ENCODE measurements around the gene CXCL11. TPM values are rescaled to one million over a fixed set of nuclear protein-coding genes. Genes with fewer than 3 reads are reported as not detected.

The CXCL11 gene
- polyA plus RNA-seq, 2 of the 4 experiments (the other 2 are of a cell fraction) = not detected

DNA sequence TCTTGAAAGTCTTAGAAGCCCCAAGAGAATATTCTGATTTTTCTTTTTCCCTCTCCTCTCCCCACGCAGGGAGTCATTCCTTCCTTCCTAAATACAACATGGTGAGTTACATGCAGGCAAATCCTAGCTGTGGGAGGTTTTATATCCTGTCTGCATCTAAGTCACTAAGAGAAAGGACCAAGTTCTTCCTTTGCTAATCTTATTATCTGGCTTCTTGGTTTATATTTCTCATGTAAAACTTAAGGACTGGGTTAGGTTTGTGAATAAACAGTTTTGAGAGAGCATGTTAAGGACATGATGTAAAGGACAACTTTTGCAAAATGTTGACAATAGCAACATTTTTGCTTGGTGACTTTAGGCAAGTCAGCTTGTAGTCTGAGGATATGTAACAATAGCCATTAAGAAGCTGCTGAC, 23.5 kb downstream of the CXCL11 start:
- H3K4me1 ChIP-seq = no peaks in the 10 kb centered on the region
- no peak overlapping the region for H3K27ac ChIP-seq
- DNase-seq (ENCODE audit: low read depth in 1 of 2, low spot score in 1 of 2) = no peak
- ATAC-seq = no peak
- WGBS (ENCODE audit: missing lambda C conversion rate) = 4% methylated on average over 1 of the region's 1 CpG
- ChIA-PET CTCF (no interaction called here), POLR2A (no interaction called here)
- H3K9me3 ChIP-seq = no peaks in the 10 kb centered on the region
- no peak for FAIRE-seq
- TF ChIP-seq JUNB (IDR thresholded peaks at IDR 0.05) (no peak), HOXB13 (CRISPR knock-in tag; IDR thresholded peaks at IDR 0.05; ENCODE audit: low read depth) (no peak), ZC3H11A (IDR thresholded peaks at IDR 0.05) (no peak)
- TF ChIP-seq, protein P1, sequence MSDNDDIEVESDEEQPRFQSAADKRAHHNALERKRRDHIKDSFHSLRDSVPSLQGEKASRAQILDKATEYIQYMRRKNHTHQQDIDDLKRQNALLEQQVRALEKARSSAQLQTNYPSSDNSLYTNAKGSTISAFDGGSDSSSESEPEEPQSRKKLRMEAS (IDR thresholded peaks at IDR 0.05) = no peak
- TF ChIP-seq, protein P2, sequence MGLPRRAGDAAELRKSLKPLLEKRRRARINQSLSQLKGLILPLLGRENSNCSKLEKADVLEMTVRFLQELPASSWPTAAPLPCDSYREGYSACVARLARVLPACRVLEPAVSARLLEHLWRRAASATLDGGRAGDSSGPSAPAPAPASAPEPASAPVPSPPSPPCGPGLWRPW (IDR thresholded peaks at IDR 0.05) = no peak
- TF ChIP-seq, protein P3, sequence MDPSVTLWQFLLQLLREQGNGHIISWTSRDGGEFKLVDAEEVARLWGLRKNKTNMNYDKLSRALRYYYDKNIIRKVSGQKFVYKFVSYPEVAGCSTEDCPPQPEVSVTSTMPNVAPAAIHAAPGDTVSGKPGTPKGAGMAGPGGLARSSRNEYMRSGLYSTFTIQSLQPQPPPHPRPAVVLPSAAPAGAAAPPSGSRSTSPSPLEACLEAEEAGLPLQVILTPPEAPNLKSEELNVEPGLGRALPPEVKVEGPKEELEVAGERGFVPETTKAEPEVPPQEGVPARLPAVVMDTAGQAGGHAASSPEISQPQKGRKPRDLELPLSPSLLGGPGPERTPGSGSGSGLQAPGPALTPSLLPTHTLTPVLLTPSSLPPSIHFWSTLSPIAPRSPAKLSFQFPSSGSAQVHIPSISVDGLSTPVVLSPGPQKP (IDR thresholded peaks at IDR 0.05; ENCODE audit: low read depth, low read length) = no peak
- no peak overlapping the region for H3K4me3 ChIP-seq
- H3K4me2 ChIP-seq = no peak overlapping the region

DNA sequence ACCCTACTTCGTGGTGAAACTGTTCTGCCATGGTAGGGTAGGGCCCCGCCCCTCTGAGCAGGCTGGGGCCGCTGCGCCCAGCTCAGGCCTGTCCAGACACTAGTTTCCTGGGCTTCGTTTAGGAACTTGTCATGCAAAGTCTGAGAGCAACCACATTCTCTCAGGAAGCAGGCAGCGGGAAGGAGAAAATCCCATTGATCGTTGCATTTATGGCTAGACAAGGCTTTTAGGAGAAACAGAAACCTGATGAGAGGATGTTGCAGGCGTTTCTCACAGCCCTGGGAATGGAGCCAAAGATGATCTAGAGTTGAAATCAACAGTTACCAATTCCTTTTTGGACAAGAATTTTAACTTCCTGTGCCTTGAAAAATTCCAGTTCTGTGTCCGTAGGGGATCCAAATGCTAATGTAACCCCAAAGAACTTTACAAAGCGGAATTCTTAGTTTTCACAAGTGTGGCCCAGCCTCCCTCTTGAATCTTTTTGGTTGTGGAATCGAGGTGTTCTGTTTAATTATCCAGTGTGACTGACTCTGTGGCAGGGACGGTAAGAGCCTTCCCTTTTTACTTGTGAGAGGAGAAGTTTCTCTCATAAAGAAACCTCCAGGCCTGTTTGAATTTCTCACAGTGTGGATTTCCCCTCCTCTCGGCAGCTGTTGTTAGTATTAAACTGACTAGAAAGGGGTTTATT, 24.0 kb downstream of the CXCL11 start:
- Histone ChIP-seq H3K4me1 (no peaks in the 10 kb centered on the region), H3K4me2 (no peak overlapping the region), H3K27ac (no peak overlapping the region), H3K9me3 (no peaks in the 10 kb centered on the region), H3K4me3 (no peak overlapping the region)
- FAIRE-seq (no peak), DNase-seq (ENCODE audit: low read depth in 1 of 2, low spot score in 1 of 2) (no peak), ATAC-seq (no peak)
- ChIA-PET POLR2A (no interaction called here), CTCF (no interaction called here)
- TF ChIP-seq NFE2L2 (conservative IDR thresholded peaks at IDR 0.05; ENCODE audit: low read length) = no peak
- no peak for TF ChIP-seq MAZ (IDR thresholded peaks at IDR 0.05; ENCODE audit: borderline replicate concordance, low read depth, low read length)
- TF ChIP-seq HDAC2 (IDR thresholded peaks at IDR 0.05) = no peak
- TF ChIP-seq EHMT2 (IDR thresholded peaks at IDR 0.05; ENCODE audit: low read depth) = no peak
- no peak for TF ChIP-seq ESRRA (IDR thresholded peaks at IDR 0.05; ENCODE audit: borderline replicate concordance, low read length)
- TF ChIP-seq CHD2 (IDR thresholded peaks at IDR 0.05; ENCODE audit: low read length, partially characterized antibody) = no peak
- TF ChIP-seq, protein P1 (IDR thresholded peaks at IDR 0.05) = no peak
- 68% methylated on average over 10 of the region's 13 CpGs for WGBS (ENCODE audit: missing lambda C conversion rate)

DNA sequence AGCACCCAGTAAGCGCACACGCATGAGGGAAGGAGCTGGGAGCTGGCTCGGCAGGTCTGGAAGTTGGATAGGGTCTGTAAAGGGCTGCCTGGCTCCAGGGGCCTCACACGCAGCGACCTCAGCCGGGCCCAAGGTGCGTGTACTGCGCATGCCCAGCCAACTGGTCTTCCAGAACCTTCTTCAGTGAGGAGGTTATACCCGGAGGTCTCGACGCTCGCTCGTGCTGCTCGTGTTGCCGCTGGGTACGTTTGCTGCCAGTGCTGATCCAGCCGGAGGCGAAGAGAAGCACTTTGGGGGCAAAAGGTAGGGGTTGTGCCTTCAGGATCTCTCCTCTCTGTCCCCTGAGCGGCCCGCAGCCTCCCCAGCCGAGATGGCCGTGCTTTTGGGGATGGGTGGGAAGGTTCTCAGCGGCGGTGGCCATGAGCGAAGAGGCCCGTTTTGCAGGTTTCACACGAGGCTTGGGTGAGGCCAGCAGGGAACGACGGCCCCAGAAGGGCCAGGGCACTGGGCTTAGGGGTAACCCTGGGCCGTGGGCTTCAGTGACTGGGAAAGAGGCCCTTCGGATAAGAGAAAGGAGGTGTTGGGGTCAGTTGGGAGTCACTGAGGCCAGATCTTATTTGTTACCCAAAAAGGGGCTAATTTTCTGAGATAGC, 24.7 kb downstream of the CXCL11 start:
- POLR2A ChIA-PET = no interaction called here
- no peak overlapping the region for H3K27ac ChIP-seq
- H3K4me1 ChIP-seq = no peaks in the 10 kb centered on the region
- no peak for TF ChIP-seq PHF8 (IDR thresholded peaks at IDR 0.05; ENCODE audit: borderline replicate concordance, low read depth)
- H3K4me3 ChIP-seq = no peak overlapping the region
- no peak for ATAC-seq
- DNase-seq (ENCODE audit: low read depth in 1 of 2, low spot score in 1 of 2) = no peak
- CTCF ChIA-PET = no interaction called here
- no peak overlapping the region for H3K4me2 ChIP-seq
- FAIRE-seq = no peak
- 73% methylated on average over 11 of the region's 31 CpGs for WGBS (ENCODE audit: missing lambda C conversion rate)
- H3K9me3 ChIP-seq = no peaks in the 10 kb centered on the region

DNA sequence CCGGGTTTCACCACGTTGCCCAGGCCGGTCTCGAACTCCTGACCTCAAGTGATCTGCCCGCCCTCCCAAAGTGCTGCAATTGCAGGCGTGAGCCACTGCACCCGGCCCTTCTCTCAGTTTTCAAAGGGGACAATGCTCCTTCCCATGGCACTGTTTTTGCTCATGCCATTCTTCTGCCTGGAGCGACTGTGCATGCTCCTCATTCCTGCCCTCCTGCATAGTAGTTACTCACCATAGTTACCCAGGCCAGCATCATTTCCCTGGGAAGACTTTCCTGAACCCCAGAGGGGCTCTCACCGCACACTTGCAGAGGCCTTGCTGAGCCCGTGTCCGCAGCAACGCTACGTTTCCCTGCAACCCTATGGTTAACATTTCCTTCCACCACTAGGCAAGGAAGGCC, 25.3 kb downstream of the CXCL11 start:
- CTCF ChIA-PET = interaction anchor here (1.5 kb wide), 1 partner anchor 57 kb away, joined by 4 read pairs; no protein-coding TSS in a partner anchor
- Histone ChIP-seq H3K27ac (no peak overlapping the region), H3K4me3 (no peak overlapping the region), H3K9me3 (no peaks in the 10 kb centered on the region), H3K4me2 (no peak overlapping the region), H3K4me1 (no peaks in the 10 kb centered on the region)
- POLR2A ChIA-PET = no interaction called here
- no peak for FAIRE-seq
- DNase-seq (ENCODE audit: low read depth in 1 of 2, low spot score in 1 of 2) = no peak
- ATAC-seq = no peak
- 84% methylated on average over 13 of the region's 13 CpGs for WGBS (ENCODE audit: missing lambda C conversion rate)
- TF ChIP-seq, protein P4, sequence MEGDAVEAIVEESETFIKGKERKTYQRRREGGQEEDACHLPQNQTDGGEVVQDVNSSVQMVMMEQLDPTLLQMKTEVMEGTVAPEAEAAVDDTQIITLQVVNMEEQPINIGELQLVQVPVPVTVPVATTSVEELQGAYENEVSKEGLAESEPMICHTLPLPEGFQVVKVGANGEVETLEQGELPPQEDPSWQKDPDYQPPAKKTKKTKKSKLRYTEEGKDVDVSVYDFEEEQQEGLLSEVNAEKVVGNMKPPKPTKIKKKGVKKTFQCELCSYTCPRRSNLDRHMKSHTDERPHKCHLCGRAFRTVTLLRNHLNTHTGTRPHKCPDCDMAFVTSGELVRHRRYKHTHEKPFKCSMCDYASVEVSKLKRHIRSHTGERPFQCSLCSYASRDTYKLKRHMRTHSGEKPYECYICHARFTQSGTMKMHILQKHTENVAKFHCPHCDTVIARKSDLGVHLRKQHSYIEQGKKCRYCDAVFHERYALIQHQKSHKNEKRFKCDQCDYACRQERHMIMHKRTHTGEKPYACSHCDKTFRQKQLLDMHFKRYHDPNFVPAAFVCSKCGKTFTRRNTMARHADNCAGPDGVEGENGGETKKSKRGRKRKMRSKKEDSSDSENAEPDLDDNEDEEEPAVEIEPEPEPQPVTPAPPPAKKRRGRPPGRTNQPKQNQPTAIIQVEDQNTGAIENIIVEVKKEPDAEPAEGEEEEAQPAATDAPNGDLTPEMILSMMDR (IDR thresholded peaks at IDR 0.05) = no peak
- TF ChIP-seq EHMT2 (IDR thresholded peaks at IDR 0.05; ENCODE audit: low read depth) (no peak), KDM5A (IDR thresholded peaks at IDR 0.05) (no peak), HOXB5 (CRISPR knock-in tag; IDR thresholded peaks at IDR 0.05) (no peak), TP53 (CRISPR knock-in tag; IDR thresholded peaks at IDR 0.05) (no peak), RAD21 (conservative IDR thresholded peaks at IDR 0.05 in 1 of 2, IDR thresholded peaks at IDR 0.05 in 1 of 2) (no peak), NFE2L2 (conservative IDR thresholded peaks at IDR 0.05; ENCODE audit: low read length) (no peak), ZC3H11A (IDR thresholded peaks at IDR 0.05) (no peak), GATA3 (IDR thresholded peaks at IDR 0.05; ENCODE audit: borderline replicate concordance) (no peak), FOSL2 (IDR thresholded peaks at IDR 0.05) (no peak), FOSL2 (CRISPR knock-in tag; IDR thresholded peaks at IDR 0.05) (no peak), FOSB (CRISPR knock-in tag; IDR thresholded peaks at IDR 0.05) (no peak), CBX2 (IDR thresholded peaks at IDR 0.05; ENCODE audit: borderline replicate concordance, low read depth) (no peak)
- TF ChIP-seq, protein P2 (IDR thresholded peaks at IDR 0.05) = no peak

All from A549 (cell line).